Loucy (cell line): ENCODE results near the gene DIO3.

Source experiments
- EZH2phosphoT487 ChIP-seq: fragments of 200-600 bp; IDR thresholded peaks from 2 replicates; pipeline ENCODE4 v1.6.1; 2018; ENCODE audit warnings: antibody characterized with exemption, mild to moderate bottlenecking, moderate library complexity, borderline replicate concordance
- TF ChIP-seq, protein P1 (sequence below): fragments of 200-600 bp; sonication (generic); conservative IDR thresholded peaks from 2 replicates; pipeline ENCODE4 v1.5.1; 2014; ENCODE audit warnings: mild to moderate bottlenecking, antibody characterized with exemption, low read length

DNA sequence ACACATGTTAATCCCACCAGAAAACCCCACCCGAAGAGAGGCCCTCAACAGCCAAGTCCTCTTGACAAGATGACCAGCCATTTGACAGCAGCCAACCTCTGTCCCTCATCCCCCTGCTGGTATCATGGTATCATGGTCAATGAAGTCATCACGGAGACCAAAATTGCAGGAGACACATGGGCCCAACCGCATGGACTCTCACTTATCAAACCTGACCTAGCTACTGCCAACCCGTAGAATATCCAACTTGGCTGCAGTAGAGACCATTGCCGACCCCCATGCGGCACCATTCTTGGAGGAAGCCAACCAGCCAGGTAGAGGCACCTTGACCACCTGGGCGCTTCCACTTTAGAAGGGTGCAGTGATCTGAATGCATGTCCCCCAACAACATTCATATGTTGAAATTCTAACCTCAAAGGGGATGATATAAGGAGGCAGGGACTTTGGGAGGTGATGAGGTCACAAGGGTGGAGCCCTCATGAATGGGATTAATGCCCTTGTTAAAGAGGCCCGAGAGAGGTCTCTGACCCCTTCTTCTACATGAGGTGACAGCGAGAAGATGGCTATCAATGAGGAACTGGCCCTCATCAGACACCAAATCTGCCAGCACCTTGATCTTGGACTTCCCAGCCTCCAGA lies 33.3 kb downstream of the DIO3 start:
- no peak for TF ChIP-seq EZH2phosphoT487
- TF ChIP-seq, protein P1, sequence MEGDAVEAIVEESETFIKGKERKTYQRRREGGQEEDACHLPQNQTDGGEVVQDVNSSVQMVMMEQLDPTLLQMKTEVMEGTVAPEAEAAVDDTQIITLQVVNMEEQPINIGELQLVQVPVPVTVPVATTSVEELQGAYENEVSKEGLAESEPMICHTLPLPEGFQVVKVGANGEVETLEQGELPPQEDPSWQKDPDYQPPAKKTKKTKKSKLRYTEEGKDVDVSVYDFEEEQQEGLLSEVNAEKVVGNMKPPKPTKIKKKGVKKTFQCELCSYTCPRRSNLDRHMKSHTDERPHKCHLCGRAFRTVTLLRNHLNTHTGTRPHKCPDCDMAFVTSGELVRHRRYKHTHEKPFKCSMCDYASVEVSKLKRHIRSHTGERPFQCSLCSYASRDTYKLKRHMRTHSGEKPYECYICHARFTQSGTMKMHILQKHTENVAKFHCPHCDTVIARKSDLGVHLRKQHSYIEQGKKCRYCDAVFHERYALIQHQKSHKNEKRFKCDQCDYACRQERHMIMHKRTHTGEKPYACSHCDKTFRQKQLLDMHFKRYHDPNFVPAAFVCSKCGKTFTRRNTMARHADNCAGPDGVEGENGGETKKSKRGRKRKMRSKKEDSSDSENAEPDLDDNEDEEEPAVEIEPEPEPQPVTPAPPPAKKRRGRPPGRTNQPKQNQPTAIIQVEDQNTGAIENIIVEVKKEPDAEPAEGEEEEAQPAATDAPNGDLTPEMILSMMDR, result no peak
